Stimulated activated CD8-positive, alpha-beta memory T cell treated with anti-CD3 and anti-CD28 coated beads, Interleukin-7, amount 100 ng/mL, for 24 hours (primary cell): ENCODE measurements around the gene ADCY6.
"Not testable (repeated sequence)": the region's sequence is repeated elsewhere in the genome, so short reads cannot be mapped to it uniquely, and the experiment has no call there.

Experiments
- DNase-seq: peaks from one replicate; pipeline ENCODE4 v3.0.0-alpha.2; 2020; ENCODE audit warnings: low read depth

The ADCY6 gene

GRCh38 chr12:48750215-48750614 lies 38.7 kb downstream of the ADCY6 start:
- no peak for DNase-seq

GRCh38 chr12:48744251-48745008 lies 44.5 kb downstream of the ADCY6 start:
- DNase-seq, result no peak

- DNase-seq, result no peak
Observed at GRCh38 chr12:48739618-48740269, 49.1 kb downstream of the ADCY6 start.

- DNase-seq, result no peak
Observed at GRCh38 chr12:48736456-48736855, 52.4 kb downstream of the ADCY6 start.

- no peak for DNase-seq
Observed at GRCh38 chr12:48728807-48729206, 60.1 kb downstream of the ADCY6 start.

GRCh38 chr12:48720737-48721136 lies 68.2 kb downstream of the ADCY6 start:
- not testable (repeated sequence) for DNase-seq

- DNase-seq, result not testable (repeated sequence)
Observed at GRCh38 chr12:48720171-48720570, 68.7 kb downstream of the ADCY6 start.

DNA sequence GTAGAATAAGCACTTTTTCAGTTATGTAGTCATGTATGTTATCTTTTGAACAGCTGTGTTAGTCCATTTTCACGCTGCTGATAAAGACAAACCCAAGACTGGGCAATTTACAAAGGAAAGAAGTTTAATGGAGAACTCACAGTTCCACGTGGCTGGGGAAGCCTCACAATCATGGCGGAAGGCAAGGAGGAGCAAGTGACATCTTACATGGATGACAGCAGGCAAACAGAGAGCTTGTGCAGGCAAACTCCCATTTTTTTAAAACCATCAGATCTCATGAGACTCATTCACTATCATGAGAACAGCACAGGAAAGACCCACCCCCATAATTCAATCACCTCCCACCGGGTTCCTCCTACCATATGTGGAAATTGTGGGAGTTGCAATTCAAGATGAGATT lies 69.9 kb downstream of the ADCY6 start:
- DNase-seq, result not testable (repeated sequence)

DNA sequence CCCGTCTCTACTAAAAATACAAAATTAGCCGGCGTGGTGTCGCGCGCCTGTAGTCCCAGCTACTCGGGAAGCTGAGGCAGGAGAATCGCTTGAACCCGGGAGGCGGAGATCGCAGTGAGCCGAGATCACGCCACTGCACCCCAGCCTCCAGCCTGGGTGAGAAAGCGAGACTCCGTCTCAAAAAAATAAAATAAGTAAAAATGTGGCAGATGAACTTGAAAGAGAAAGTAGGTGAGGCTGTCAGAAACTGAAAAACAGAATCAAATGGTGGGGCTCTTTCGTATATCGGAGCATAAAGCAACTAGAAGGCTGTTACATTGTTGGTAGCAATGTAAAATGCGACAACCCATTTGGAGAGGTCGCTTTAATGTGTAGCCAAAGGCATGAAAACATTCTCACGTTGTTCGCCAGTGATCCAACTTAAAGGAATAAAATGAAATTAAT lies 71.6 kb downstream of the ADCY6 start:
- no peak for DNase-seq

- DNase-seq, result peak; percentile 98
Observed at GRCh38 chr12:48716493-48717251, 72.2 kb downstream of the ADCY6 start, which contains the start of gene CCNT1. Gene CCNT1 (minus strand): TSS chr12:48716707. CDS start chr12:48716675, 32 bp downstream.
